Suprapubic skin (tissue), 3 donors: ENCODE data around the gene MEX3A.

Experiments used
- POLR2A ChIP-seq, 2 donors: fragments of 450-650 bp; IDR thresholded peaks; one replicate each; pipeline ENCODE4 v1.6.1; 2017; ENCODE audit warnings: antibody characterized with exemption in 2 of 2, mild to moderate bottlenecking in 2 of 2, moderate library complexity in 2 of 2
- TF ChIP-seq, protein P1 (sequence below), 2 donors: fragments of 200-600 bp in 1 of 2; fragments of 450-650 bp in 1 of 2; sonication (generic) in 1 of 2; IDR thresholded peaks; one replicate each; pipeline ENCODE4 v1.5.1; 2016 to 2019; ENCODE audit warnings: antibody characterized with exemption in 2 of 2, mild to moderate bottlenecking in 1 of 2, moderate library complexity in 1 of 2

DNA sequence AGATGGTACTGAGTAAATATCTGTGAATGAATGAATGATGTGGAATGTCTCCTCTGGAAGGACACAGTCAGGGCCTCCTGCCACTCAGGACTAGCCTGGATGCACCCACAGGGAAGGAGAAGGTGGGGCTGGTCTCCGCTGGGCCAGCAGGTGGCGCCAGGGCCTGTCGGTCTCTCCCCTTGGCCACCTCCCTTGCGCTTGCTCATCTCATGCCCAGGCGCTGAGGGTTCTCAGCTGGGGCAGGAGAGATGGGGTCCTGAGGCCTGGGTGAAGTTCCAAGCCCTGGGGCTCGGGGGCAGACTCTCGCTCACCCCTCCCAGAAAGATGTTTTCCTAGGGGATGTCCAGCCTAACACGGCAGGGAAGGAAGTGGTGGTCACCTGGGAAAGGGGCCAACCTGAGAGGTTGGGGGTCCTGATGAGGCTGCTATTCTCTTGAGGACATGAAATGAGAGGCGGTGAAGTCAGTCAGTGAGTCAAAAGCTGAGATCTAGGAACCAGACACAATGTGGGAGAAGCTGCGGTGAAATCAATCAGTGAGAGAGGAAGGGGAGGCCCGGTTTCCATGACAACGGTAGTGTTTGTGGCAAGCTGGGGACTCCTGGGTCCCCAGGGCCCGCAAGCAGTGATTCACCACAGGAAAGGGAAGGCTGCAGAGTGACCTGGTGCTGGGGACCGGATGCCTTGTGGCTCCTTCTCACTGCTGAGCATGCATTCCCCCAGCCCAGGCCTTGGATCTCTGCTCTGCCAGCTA is 14.6 kb upstream of the MEX3A start:
- TF ChIP-seq, protein P1, sequence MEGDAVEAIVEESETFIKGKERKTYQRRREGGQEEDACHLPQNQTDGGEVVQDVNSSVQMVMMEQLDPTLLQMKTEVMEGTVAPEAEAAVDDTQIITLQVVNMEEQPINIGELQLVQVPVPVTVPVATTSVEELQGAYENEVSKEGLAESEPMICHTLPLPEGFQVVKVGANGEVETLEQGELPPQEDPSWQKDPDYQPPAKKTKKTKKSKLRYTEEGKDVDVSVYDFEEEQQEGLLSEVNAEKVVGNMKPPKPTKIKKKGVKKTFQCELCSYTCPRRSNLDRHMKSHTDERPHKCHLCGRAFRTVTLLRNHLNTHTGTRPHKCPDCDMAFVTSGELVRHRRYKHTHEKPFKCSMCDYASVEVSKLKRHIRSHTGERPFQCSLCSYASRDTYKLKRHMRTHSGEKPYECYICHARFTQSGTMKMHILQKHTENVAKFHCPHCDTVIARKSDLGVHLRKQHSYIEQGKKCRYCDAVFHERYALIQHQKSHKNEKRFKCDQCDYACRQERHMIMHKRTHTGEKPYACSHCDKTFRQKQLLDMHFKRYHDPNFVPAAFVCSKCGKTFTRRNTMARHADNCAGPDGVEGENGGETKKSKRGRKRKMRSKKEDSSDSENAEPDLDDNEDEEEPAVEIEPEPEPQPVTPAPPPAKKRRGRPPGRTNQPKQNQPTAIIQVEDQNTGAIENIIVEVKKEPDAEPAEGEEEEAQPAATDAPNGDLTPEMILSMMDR (IDR thresholded peaks at IDR 0.05): peak; percentile 90 to 95
- peak in 1 of 2 donors; percentile 36 for TF ChIP-seq POLR2A (IDR thresholded peaks at IDR 0.05)
